ENCODE results near the gene IMP4. TPM values are rescaled to one million over a fixed set of nuclear protein-coding genes. Genes with fewer than 3 reads are reported as not detected.

The IMP4 gene
- total and polyA plus RNA-seq, 10 of the 15 experiments (the other 5 are each of a cell fraction or from before 2014, with no cell fraction given) = 41.4 to 242 (median 166) TPM

DNA sequence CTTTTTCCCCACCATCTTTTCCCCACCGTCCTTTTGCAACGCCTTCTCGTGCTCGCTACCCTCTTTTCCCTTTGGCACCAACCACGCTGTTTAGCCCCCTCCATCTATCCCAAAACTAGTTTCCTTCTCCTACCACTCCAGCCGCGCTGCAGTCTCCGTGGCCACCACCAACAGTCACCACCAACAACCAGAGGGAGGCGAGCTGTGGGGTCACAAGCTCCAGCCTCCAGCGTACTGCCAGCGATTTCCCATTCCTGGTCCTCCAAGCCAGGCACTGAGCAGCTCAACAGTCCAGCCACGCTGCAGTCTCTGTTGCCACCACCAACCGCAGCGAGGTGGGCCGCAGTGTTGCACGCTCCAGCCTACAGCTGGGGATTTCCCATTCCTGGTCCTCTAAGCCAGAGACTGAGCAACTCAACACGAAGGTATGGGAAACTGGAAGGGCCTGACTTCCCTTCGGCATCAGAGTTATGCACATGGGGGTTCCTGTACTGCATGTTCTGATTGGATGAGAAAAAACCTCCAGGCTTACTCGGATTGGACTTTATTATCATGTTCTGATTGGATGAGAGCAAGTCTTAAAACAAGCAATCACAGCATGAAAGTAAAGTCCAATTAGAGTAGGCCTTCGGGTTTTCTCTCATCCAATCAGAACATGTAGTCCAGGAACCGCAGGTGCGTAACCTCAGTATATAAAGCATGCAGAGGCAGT lies 42.3 kb upstream of the IMP4 start:
- Histone ChIP-seq H3K4me2 (ENCODE audit: control insufficient read depth, insufficient read depth) (no peak overlapping the region), H3K4me3 (no peak overlapping the region), H3K27me3 (replicated peaks in 1 of 2; ENCODE audit: control insufficient read depth in 2 of 2, insufficient read depth in 2 of 2, low read length in 1 of 2) (no peaks in the 10 kb centered on the region; a peak in 2 of 4 replicates), H4K20me1 (ENCODE audit: control insufficient read depth, insufficient read depth) (no peaks in the 10 kb centered on the region), H3K4me1 (ENCODE audit: control insufficient read depth, insufficient read depth, low read length) (peaks cover 23% of the 10 kb centered on the region), H3K27ac (ENCODE audit: control insufficient read depth, insufficient read depth) (no peak overlapping the region), H3K9me3 (replicated peaks; ENCODE audit: control insufficient read depth, insufficient read depth, low read length) (no peaks in the 10 kb centered on the region), H3K36me3 (ENCODE audit: control insufficient read depth in 2 of 2, insufficient read depth in 2 of 2, low read length in 1 of 2) (no peaks in the 10 kb centered on the region), H3K9ac (ENCODE audit: control insufficient read depth, insufficient read depth, low read length) (no peak overlapping the region), H3K79me2 (ENCODE audit: control insufficient read depth, insufficient read depth, low read length) (no peaks in the 10 kb centered on the region), H2AFZ (ENCODE audit: control insufficient read depth, low read depth, low read length) (no peak overlapping the region)
- FAIRE-seq (no peak), ATAC-seq (no peak), DNase-seq (ENCODE audit: low read depth, low spot score) (no peak)
- TF ChIP-seq ZNF207 (IDR thresholded peaks at IDR 0.05; ENCODE audit: borderline replicate concordance) = no peak
- TF ChIP-seq IKZF2 (IDR thresholded peaks at IDR 0.05) = no peak
- no peak for TF ChIP-seq MYC (IDR thresholded peaks at IDR 0.05; ENCODE audit: insufficient read depth, insufficient read length, insufficient replicate concordance, low read length, severe bottlenecking)
- no peak for TF ChIP-seq YBX1 (IDR thresholded peaks at IDR 0.05)
- TF ChIP-seq, protein P1, sequence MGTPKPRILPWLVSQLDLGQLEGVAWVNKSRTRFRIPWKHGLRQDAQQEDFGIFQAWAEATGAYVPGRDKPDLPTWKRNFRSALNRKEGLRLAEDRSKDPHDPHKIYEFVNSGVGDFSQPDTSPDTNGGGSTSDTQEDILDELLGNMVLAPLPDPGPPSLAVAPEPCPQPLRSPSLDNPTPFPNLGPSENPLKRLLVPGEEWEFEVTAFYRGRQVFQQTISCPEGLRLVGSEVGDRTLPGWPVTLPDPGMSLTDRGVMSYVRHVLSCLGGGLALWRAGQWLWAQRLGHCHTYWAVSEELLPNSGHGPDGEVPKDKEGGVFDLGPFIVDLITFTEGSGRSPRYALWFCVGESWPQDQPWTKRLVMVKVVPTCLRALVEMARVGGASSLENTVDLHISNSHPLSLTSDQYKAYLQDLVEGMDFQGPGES (IDR thresholded peaks at IDR 0.05) = no peak
- TF ChIP-seq RAD21 (IDR thresholded peaks at IDR 0.05; ENCODE audit: insufficient read depth, low read depth, low read length) = no peak
- TF ChIP-seq, protein P2, sequence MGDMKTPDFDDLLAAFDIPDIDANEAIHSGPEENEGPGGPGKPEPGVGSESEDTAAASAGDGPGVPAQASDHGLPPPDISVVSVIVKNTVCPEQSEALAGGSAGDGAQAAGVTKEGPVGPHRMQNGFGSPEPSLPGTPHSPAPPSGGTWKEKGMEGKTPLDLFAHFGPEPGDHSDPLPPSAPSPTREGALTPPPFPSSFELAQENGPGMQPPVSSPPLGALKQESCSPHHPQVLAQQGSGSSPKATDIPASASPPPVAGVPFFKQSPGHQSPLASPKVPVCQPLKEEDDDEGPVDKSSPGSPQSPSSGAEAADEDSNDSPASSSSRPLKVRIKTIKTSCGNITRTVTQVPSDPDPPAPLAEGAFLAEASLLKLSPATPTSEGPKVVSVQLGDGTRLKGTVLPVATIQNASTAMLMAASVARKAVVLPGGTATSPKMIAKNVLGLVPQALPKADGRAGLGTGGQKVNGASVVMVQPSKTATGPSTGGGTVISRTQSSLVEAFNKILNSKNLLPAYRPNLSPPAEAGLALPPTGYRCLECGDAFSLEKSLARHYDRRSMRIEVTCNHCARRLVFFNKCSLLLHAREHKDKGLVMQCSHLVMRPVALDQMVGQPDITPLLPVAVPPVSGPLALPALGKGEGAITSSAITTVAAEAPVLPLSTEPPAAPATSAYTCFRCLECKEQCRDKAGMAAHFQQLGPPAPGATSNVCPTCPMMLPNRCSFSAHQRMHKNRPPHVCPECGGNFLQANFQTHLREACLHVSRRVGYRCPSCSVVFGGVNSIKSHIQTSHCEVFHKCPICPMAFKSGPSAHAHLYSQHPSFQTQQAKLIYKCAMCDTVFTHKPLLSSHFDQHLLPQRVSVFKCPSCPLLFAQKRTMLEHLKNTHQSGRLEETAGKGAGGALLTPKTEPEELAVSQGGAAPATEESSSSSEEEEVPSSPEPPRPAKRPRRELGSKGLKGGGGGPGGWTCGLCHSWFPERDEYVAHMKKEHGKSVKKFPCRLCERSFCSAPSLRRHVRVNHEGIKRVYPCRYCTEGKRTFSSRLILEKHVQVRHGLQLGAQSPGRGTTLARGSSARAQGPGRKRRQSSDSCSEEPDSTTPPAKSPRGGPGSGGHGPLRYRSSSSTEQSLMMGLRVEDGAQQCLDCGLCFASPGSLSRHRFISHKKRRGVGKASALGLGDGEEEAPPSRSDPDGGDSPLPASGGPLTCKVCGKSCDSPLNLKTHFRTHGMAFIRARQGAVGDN (IDR thresholded peaks at IDR 0.05) = no peak
- no peak for TF ChIP-seq KLF5 (IDR thresholded peaks at IDR 0.05; ENCODE audit: partially characterized antibody)
- TF ChIP-seq, protein P3, sequence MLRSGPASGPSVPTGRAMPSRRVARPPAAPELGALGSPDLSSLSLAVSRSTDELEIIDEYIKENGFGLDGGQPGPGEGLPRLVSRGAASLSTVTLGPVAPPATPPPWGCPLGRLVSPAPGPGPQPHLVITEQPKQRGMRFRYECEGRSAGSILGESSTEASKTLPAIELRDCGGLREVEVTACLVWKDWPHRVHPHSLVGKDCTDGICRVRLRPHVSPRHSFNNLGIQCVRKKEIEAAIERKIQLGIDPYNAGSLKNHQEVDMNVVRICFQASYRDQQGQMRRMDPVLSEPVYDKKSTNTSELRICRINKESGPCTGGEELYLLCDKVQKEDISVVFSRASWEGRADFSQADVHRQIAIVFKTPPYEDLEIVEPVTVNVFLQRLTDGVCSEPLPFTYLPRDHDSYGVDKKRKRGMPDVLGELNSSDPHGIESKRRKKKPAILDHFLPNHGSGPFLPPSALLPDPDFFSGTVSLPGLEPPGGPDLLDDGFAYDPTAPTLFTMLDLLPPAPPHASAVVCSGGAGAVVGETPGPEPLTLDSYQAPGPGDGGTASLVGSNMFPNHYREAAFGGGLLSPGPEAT (IDR thresholded peaks at IDR 0.05; ENCODE audit: low read depth) = no peak
- no TSS peak for BruUV-seq (replicated peaks)
- POLR2A ChIA-PET = no interaction called here
- RAD21 ChIA-PET (ENCODE audit: unreplicated experiment) = no interaction called here
- intact Hi-C loops (cut with micrococcal nuclease; ENCODE audit: unreplicated experiment) = no loop called here
- in situ Hi-C loops (cut with MboI) = no loop called here
- 61% methylated on average over 22 of the region's 22 CpGs for WGBS (ENCODE audit: insufficient coverage, insufficient replicate concordance, low lambda C conversion rate, missing lambda C conversion rate)
- SMC1A ChIA-PET (ENCODE audit: uncharacterized antibody, unreplicated experiment) = no interaction called here
- CTCF ChIA-PET = no interaction called here

Data from GM12878 (cell line).